Tibial nerve (tissue), 3 donors: ENCODE measurements around the gene EYS.

ENCODE experiments used
- POLR2A ChIP-seq, 2 donors: fragments of 450-650 bp; IDR thresholded peaks; one replicate each; pipeline ENCODE4 v1.6.1; 2017; ENCODE audit warnings: antibody characterized with exemption in 2 of 2, mild to moderate bottlenecking in 2 of 2, moderate library complexity in 2 of 2
- TF ChIP-seq, protein P1 (sequence below), 5 experiments: fragments of 200-600 bp in 3 of 5; fragments of 450-650 bp in 2 of 5; sonication (generic) in 3 of 5; IDR thresholded peaks; one replicate each; pipeline ENCODE4 v1.5.1; 2016 to 2019; ENCODE audit warnings: antibody characterized with exemption in 5 of 5, mild to moderate bottlenecking in 3 of 5, moderate library complexity in 2 of 5

DNA sequence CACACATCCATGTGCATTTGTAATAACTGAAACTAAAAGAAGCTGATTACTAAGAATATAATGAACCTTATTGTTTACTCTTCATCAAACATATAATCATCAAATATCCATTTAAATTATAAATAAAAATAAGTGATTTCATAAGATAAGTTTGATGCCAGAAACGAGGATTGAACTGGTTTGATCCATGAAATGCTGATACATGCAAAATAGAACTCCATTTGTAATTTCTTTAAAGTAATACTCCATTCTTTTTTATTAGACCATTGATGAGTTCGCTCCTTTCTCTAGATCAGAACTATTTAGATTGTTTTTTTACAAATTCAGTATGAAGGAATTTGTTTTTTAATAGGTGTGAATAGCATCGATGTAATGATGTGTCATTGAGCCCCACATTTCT, 57.6 kb downstream of the EYS start:
- TF ChIP-seq POLR2A (IDR thresholded peaks at IDR 0.05) = no peak
- TF ChIP-seq, protein P1, sequence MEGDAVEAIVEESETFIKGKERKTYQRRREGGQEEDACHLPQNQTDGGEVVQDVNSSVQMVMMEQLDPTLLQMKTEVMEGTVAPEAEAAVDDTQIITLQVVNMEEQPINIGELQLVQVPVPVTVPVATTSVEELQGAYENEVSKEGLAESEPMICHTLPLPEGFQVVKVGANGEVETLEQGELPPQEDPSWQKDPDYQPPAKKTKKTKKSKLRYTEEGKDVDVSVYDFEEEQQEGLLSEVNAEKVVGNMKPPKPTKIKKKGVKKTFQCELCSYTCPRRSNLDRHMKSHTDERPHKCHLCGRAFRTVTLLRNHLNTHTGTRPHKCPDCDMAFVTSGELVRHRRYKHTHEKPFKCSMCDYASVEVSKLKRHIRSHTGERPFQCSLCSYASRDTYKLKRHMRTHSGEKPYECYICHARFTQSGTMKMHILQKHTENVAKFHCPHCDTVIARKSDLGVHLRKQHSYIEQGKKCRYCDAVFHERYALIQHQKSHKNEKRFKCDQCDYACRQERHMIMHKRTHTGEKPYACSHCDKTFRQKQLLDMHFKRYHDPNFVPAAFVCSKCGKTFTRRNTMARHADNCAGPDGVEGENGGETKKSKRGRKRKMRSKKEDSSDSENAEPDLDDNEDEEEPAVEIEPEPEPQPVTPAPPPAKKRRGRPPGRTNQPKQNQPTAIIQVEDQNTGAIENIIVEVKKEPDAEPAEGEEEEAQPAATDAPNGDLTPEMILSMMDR (IDR thresholded peaks at IDR 0.05) = no peak
